ENCODE data around the gene RAET1G.

GRCh38 chr6:149961728-149962425 is 39.0 kb upstream of the RAET1G start:
- TF ChIP-seq, protein P1, sequence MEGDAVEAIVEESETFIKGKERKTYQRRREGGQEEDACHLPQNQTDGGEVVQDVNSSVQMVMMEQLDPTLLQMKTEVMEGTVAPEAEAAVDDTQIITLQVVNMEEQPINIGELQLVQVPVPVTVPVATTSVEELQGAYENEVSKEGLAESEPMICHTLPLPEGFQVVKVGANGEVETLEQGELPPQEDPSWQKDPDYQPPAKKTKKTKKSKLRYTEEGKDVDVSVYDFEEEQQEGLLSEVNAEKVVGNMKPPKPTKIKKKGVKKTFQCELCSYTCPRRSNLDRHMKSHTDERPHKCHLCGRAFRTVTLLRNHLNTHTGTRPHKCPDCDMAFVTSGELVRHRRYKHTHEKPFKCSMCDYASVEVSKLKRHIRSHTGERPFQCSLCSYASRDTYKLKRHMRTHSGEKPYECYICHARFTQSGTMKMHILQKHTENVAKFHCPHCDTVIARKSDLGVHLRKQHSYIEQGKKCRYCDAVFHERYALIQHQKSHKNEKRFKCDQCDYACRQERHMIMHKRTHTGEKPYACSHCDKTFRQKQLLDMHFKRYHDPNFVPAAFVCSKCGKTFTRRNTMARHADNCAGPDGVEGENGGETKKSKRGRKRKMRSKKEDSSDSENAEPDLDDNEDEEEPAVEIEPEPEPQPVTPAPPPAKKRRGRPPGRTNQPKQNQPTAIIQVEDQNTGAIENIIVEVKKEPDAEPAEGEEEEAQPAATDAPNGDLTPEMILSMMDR (IDR thresholded peaks at IDR 0.05; ENCODE audit: low read length): peak; percentile 13
- TF ChIP-seq EZH2 (optimal IDR thresholded peaks at IDR 0.05; ENCODE audit: low read depth, low read length): no peak
- no peak for TF ChIP-seq EZH2phosphoT487 (IDR thresholded peaks at IDR 0.05; ENCODE audit: low read length)

All from MM.1S (cell line).